Measurements from ENCODE around the gene NME2. TPM values are rescaled to one million over a fixed set of nuclear protein-coding genes. Genes with fewer than 3 reads are reported as not detected.

NME2 gene
- total RNA-seq, 1 donor from 2014 or later, result 476 TPM

- no peaks in the 10 kb centered on the region for H3K4me1 Mint-ChIP-seq (ENCODE audit: unreplicated experiment)
- H3K4me3 Mint-ChIP-seq (ENCODE audit: unreplicated experiment), result no peak within 1 kb of the TSS
- TF ChIP-seq, protein P1, sequence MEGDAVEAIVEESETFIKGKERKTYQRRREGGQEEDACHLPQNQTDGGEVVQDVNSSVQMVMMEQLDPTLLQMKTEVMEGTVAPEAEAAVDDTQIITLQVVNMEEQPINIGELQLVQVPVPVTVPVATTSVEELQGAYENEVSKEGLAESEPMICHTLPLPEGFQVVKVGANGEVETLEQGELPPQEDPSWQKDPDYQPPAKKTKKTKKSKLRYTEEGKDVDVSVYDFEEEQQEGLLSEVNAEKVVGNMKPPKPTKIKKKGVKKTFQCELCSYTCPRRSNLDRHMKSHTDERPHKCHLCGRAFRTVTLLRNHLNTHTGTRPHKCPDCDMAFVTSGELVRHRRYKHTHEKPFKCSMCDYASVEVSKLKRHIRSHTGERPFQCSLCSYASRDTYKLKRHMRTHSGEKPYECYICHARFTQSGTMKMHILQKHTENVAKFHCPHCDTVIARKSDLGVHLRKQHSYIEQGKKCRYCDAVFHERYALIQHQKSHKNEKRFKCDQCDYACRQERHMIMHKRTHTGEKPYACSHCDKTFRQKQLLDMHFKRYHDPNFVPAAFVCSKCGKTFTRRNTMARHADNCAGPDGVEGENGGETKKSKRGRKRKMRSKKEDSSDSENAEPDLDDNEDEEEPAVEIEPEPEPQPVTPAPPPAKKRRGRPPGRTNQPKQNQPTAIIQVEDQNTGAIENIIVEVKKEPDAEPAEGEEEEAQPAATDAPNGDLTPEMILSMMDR (IDR thresholded peaks at IDR 0.05; ENCODE audit: unreplicated experiment), result peak; percentile 19
- H3K36me3 Mint-ChIP-seq (ENCODE audit: low read depth, unreplicated experiment), result peaks cover 5% of the 10 kb centered on the region
- H3K27me3 Mint-ChIP-seq (ENCODE audit: unreplicated experiment), result peaks cover 2% of the 10 kb centered on the region
- no peak within 1 kb of the TSS for H3K27ac Mint-ChIP-seq (ENCODE audit: unreplicated experiment)
- no peaks in the 10 kb centered on the region for H3K9me3 Mint-ChIP-seq (ENCODE audit: unreplicated experiment)
- DNase-seq (ENCODE audit: low spot score), result peak; percentile 97
Observed at GRCh38 chr17:51153210-51154072, 12.8 kb upstream of the NME2 start, which contains the start of gene NME1. Gene NME1 (plus strand): TSS chr17:51153559. CDS start chr17:51155655, 2,096 bp downstream.

DNA sequence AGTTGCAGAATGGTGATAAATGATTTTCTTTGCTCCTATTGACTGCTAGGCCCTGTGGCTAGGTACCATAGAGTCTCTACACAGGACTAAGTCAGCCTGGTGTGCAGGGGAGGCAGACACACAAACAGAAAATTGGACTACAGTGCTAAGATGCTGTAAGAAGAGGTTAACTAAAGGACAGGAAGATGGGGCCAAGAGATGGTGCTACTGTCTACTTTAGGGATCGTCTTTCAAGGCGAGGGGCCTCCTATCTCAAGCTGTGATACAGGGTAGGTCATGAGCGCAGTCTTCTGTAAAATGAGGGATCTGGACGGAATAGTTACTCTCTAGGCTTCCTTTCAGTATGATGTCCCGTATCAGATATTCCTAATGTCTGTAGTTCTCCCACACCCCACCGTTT lies 12.0 kb upstream of the NME2 start:
- DNase-seq (ENCODE audit: low spot score), result no peak
- H3K27ac Mint-ChIP-seq (ENCODE audit: unreplicated experiment), result no peak overlapping the region
- TF ChIP-seq, protein P1 (IDR thresholded peaks at IDR 0.05; ENCODE audit: unreplicated experiment), result no peak
- no peak overlapping the region for H3K4me3 Mint-ChIP-seq (ENCODE audit: unreplicated experiment)
- H3K36me3 Mint-ChIP-seq (ENCODE audit: low read depth, unreplicated experiment), result peaks cover 5% of the 10 kb centered on the region
- H3K9me3 Mint-ChIP-seq (ENCODE audit: unreplicated experiment), result no peaks in the 10 kb centered on the region
- H3K27me3 Mint-ChIP-seq (ENCODE audit: unreplicated experiment), result peaks cover 4% of the 10 kb centered on the region
- H3K4me1 Mint-ChIP-seq (ENCODE audit: unreplicated experiment), result no peaks in the 10 kb centered on the region

DNA sequence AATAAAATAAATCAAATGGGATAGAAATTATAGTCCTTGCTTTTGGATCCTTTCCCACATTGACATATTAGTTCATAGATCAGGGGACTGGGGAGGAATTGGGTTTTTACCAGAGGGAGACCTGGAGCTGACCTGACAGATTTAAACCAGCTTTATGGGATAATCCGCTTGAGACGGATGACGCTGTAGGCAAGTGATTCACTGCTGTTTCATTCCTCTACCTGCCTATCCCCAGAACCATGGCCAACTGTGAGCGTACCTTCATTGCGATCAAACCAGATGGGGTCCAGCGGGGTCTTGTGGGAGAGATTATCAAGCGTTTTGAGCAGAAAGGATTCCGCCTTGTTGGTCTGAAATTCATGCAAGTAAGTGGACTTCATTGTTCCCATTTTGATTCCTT lies 10.8 kb upstream of the NME2 start:
- no peaks in the 10 kb centered on the region for H3K9me3 Mint-ChIP-seq (ENCODE audit: unreplicated experiment)
- DNase-seq (ENCODE audit: low spot score), result no peak
- no peaks in the 10 kb centered on the region for H3K4me1 Mint-ChIP-seq (ENCODE audit: unreplicated experiment)
- no peak overlapping the region for H3K4me3 Mint-ChIP-seq (ENCODE audit: unreplicated experiment)
- H3K27ac Mint-ChIP-seq (ENCODE audit: unreplicated experiment), result no peak overlapping the region
- H3K36me3 Mint-ChIP-seq (ENCODE audit: low read depth, unreplicated experiment), result peaks cover 12% of the 10 kb centered on the region
- TF ChIP-seq, protein P1 (IDR thresholded peaks at IDR 0.05; ENCODE audit: unreplicated experiment), result no peak
- H3K27me3 Mint-ChIP-seq (ENCODE audit: unreplicated experiment), result peaks cover 4% of the 10 kb centered on the region

DNA sequence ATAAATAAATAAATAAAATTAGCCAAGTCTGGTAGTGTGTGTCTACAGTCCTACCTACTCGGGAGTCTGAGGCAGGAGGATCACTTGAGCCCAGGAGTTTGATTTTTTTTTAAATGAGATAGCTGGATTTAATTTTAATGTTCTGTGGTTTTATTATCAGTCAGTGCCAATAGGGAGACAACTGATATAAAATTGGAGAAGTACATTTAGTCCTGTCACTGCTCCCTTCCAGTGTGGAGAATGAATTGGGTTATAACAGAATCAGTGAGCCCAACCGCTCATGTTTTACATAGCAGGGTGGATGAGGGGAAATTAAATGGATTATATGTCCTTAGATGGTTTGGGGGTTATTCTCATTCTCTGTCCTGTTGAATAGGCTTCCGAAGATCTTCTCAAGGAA lies 6.6 kb upstream of the NME2 start:
- TF ChIP-seq, protein P1 (IDR thresholded peaks at IDR 0.05; ENCODE audit: unreplicated experiment), result no peak
- DNase-seq (ENCODE audit: low spot score), result no peak
- no peaks in the 10 kb centered on the region for H3K9me3 Mint-ChIP-seq (ENCODE audit: unreplicated experiment)
- peaks cover 4% of the 10 kb centered on the region for H3K27me3 Mint-ChIP-seq (ENCODE audit: unreplicated experiment)
- no peaks in the 10 kb centered on the region for H3K4me1 Mint-ChIP-seq (ENCODE audit: unreplicated experiment)
- H3K36me3 Mint-ChIP-seq (ENCODE audit: low read depth, unreplicated experiment), result peaks cover 27% of the 10 kb centered on the region
- no peak overlapping the region for H3K27ac Mint-ChIP-seq (ENCODE audit: unreplicated experiment)
- no peak overlapping the region for H3K4me3 Mint-ChIP-seq (ENCODE audit: unreplicated experiment)

DNA sequence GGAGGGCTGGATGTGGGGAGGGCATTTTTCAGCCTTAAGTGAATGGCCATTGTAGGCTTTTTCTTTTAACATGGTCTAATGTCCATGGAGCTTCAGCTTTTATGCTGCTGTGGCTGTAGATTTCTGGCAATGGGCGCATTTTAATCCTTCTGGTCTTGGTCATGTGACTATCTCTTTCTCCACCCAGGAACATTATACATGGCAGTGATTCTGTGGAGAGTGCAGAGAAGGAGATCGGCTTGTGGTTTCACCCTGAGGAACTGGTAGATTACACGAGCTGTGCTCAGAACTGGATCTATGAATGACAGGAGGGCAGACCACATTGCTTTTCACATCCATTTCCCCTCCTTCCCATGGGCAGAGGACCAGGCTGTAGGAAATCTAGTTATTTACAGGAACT lies 4.7 kb upstream of the NME2 start:
- DNase-seq (ENCODE audit: low spot score), result no peak
- TF ChIP-seq, protein P1 (IDR thresholded peaks at IDR 0.05; ENCODE audit: unreplicated experiment), result no peak
- Mint-ChIP-seq H3K4me3 (ENCODE audit: unreplicated experiment) (no peak overlapping the region), H3K27ac (ENCODE audit: unreplicated experiment) (no peak overlapping the region), H3K9me3 (ENCODE audit: unreplicated experiment) (no peaks in the 10 kb centered on the region), H3K36me3 (ENCODE audit: low read depth, unreplicated experiment) (peaks cover 33% of the 10 kb centered on the region), H3K4me1 (ENCODE audit: unreplicated experiment) (peaks cover 7% of the 10 kb centered on the region), H3K27me3 (ENCODE audit: unreplicated experiment) (peaks cover 17% of the 10 kb centered on the region)
